ENCODE results near the gene ATL3. TPM values are rescaled to one million over a fixed set of nuclear protein-coding genes. Genes with fewer than 3 reads are reported as not detected.
A peak's percentile ranks its signal among the peaks of the same experiment; 100 is the strongest.

Gene ATL3
- total and polyA plus RNA-seq, 8 donors = 5.7 to 99.3 (median 23.7) TPM

DNA sequence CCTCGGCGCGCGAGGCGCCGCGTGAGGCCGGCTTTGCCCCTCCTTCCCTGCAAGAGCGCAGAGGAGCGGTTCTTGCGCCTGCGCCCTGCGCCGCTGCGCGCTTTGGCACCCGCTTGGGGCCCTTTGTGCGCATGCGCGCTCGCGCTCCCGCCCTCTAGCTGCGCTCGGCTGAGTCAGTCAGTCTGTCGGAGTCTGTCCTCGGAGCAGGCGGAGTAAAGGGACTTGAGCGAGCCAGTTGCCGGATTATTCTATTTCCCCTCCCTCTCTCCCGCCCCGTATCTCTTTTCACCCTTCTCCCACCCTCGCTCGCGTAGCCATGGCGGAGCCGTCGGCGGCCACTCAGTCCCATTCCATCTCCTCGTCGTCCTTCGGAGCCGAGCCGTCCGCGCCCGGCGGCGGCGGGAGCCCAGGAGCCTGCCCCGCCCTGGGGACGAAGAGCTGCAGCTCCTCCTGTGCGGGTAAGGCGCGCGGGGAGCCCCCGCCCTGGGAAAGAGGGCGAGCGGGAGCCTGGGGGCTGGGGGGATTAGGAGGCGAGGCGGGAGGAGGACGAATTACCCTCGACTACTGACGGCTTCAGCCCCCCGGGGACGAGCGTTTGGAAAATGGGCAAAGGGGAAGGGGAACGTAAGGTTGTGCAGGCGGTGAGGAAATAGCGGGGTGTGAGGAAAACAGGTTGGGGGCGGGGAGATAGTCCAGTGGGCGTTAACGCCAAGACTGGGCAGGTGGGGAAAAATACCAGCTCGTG lies 10.3 kb upstream of the ATL3 start, which contains the start of gene RTN3:
TSS of gene RTN3 (plus strand) at position 180 of the 745 bp plus-strand sequence. CDS start at position 317, 137 bp downstream.
- Histone ChIP-seq H3K4me3 (peak within 1 kb of the TSS; percentile 79 to 92 (median 82)), H3K9me3 (no peaks in the 10 kb centered on the region), H3K27me3 (no peaks in the 10 kb centered on the region), H3K36me3 (no peaks in the 10 kb centered on the region), H3K4me1 (peaks cover 17 to 47% (median 32%) of the 10 kb centered on the region in 4 donors), H3K27ac (peak within 1 kb of the TSS; percentile 96 to 100 (median 96))
- TF ChIP-seq, protein P1, sequence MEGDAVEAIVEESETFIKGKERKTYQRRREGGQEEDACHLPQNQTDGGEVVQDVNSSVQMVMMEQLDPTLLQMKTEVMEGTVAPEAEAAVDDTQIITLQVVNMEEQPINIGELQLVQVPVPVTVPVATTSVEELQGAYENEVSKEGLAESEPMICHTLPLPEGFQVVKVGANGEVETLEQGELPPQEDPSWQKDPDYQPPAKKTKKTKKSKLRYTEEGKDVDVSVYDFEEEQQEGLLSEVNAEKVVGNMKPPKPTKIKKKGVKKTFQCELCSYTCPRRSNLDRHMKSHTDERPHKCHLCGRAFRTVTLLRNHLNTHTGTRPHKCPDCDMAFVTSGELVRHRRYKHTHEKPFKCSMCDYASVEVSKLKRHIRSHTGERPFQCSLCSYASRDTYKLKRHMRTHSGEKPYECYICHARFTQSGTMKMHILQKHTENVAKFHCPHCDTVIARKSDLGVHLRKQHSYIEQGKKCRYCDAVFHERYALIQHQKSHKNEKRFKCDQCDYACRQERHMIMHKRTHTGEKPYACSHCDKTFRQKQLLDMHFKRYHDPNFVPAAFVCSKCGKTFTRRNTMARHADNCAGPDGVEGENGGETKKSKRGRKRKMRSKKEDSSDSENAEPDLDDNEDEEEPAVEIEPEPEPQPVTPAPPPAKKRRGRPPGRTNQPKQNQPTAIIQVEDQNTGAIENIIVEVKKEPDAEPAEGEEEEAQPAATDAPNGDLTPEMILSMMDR (IDR thresholded peaks at IDR 0.05) = peak in 3 of 7 experiments; percentile 11 to 69 (median 14)
- TF ChIP-seq POLR2A (IDR thresholded peaks at IDR 0.05) (peak in 2 of 4 donors; percentile 84 to 93), POLR2AphosphoS5 (IDR thresholded peaks at IDR 0.05) (peak; percentile 91 to 99 (median 98)), EP300 (IDR thresholded peaks at IDR 0.05) (no peak)
- 0 to 1% (median 0%) methylated on average over 51 to 74 of the region's 74 CpGs for WGBS, 5 donors
- intact Hi-C loops (cut with DNase I; ENCODE audit: low total_unique reads) = loop anchor here (10.0 kb wide), 1 partner anchor 53 kb away; no protein-coding TSS in a partner anchor
- peak; percentile 98 to 99 for DNase-seq

DNA sequence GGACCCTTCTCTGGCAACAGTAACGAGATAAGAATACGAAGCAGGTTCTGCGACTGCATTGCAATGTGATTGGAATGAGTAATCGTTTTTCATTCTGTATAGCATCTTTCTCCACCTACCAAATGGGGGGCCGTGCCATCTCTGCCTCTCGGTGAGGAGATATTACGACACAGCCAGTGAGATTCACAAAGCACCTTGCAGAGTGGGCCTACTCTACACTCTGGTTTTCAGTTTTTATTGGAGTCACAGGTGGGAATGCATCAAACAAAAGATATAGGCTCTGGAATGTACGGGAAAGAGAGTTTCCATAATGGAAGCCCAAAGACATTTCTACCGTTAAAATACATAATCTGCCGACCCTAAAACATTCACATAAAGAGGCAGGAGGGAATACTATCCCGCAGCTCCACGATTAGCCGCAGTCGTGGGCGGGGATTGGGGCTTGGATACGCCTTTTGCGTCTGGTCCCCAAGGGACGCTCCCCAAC lies 9.7 kb upstream of the ATL3 start:
- 3 to 6% (median 5%) methylated on average over 16 to 18 of the region's 18 CpGs for WGBS, 5 donors

GRCh38 chr11:63673579-63673978 lies 2.4 kb upstream of the ATL3 start:
- H3K27me3 ChIP-seq = no peaks in the 10 kb centered on the region
- no peaks in the 10 kb centered on the region for H3K9me3 ChIP-seq
- WGBS, 5 donors = 61 to 77% (median 73%) methylated on average over 4 of the region's 4 CpGs
- H3K4me1 ChIP-seq = peaks cover 19 to 27% (median 23%) of the 10 kb centered on the region in 4 donors
- intact Hi-C loops (cut with DNase I; ENCODE audit: low total_unique reads) = no loop called here
- H3K36me3 ChIP-seq = no peaks in the 10 kb centered on the region
- no peak overlapping the region for H3K4me3 ChIP-seq
- no peak overlapping the region for H3K27ac ChIP-seq
- TF ChIP-seq POLR2A (IDR thresholded peaks at IDR 0.05) (no peak), EP300 (IDR thresholded peaks at IDR 0.05) (no peak), POLR2AphosphoS5 (IDR thresholded peaks at IDR 0.05) (no peak)
- TF ChIP-seq, protein P1 (IDR thresholded peaks at IDR 0.05) = no peak
- DNase-seq = no peak

More for the DNA sequence above, 9.7 kb upstream of the ATL3 start:
- Histone ChIP-seq H3K36me3 (no peaks in the 10 kb centered on the region), H3K27me3 (no peaks in the 10 kb centered on the region), H3K4me1 (peaks cover 17 to 43% (median 31%) of the 10 kb centered on the region in 4 donors), H3K4me3 (peak overlapping the region; percentile 79 to 92 (median 82)), H3K9me3 (no peaks in the 10 kb centered on the region), H3K27ac (peak overlapping the region; percentile 10 to 100 (median 96))
- DNase-seq = peak in 1 of 2 donors; percentile 48
- intact Hi-C loops (cut with DNase I; ENCODE audit: low total_unique reads) = loop anchor here (10.0 kb wide), 1 partner anchor 54 kb away; no protein-coding TSS in a partner anchor
- TF ChIP-seq, protein P1 (IDR thresholded peaks at IDR 0.05) = no peak
- TF ChIP-seq POLR2AphosphoS5 (IDR thresholded peaks at IDR 0.05) (no peak), EP300 (IDR thresholded peaks at IDR 0.05) (no peak), POLR2A (IDR thresholded peaks at IDR 0.05) (no peak)

DNA sequence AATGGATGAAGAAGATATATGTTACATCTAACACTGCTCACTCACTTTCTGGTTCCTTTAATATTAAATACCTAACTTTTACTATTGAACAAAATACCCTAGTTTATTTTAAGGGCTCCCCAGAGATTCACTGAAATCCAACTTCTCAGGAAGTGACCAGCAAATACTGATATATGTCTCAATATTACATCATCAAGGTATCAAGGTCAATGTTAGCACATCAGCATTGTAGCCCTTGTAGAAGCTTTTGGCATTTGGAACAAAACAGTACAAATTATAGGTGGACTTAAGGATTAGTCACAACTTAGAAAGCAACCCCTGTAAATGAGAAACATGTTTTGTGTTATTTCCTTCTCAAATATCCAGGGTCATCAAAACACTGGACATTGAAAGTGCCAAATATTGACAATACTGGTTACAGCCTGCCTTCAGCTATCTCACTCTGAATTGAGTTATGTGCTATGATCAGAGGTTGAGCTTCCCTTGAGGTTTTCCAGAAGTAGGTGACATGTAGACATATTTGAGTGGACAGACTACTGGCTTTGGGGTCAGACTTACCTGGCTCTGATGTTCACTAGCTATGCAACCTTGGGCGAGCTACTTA lies 1.9 kb upstream of the ATL3 start:
- Histone ChIP-seq H3K9me3 (no peaks in the 10 kb centered on the region), H3K36me3 (no peaks in the 10 kb centered on the region), H3K4me1 (peaks cover 24 to 33% (median 28%) of the 10 kb centered on the region in 4 donors), H3K27me3 (no peaks in the 10 kb centered on the region), H3K4me3 (no peak overlapping the region), H3K27ac (no peak overlapping the region)
- TF ChIP-seq POLR2A (IDR thresholded peaks at IDR 0.05) (no peak), POLR2AphosphoS5 (IDR thresholded peaks at IDR 0.05) (no peak), EP300 (IDR thresholded peaks at IDR 0.05) (no peak)
- TF ChIP-seq, protein P1 (IDR thresholded peaks at IDR 0.05) = no peak
- intact Hi-C loops (cut with DNase I; ENCODE audit: low total_unique reads) = no loop called here
- WGBS, 5 donors = 75 to 98% (median 90%) methylated on average over 1 of the region's 1 CpG
- no peak for DNase-seq

Measured in stomach (tissue), 9 donors.